Activated CD4-positive, alpha-beta T cell treated with anti-CD3 and anti-CD28 coated beads, Interleukin-10, Interleukin-2, amounts not matched to agents 100 ng/mL and 50 ng/mL, durations not matched to agents 16 hours and 8 hours (primary cell): Measurements from ENCODE around the gene MAP3K19.
"Not testable (repeated sequence)": the region's sequence is repeated elsewhere in the genome, so short reads cannot be mapped to it uniquely, and the experiment has no call there.

Experiments
- DNase-seq: peaks from one replicate; pipeline ENCODE4 v3.0.0-alpha.2; 2020

Gene MAP3K19

DNA sequence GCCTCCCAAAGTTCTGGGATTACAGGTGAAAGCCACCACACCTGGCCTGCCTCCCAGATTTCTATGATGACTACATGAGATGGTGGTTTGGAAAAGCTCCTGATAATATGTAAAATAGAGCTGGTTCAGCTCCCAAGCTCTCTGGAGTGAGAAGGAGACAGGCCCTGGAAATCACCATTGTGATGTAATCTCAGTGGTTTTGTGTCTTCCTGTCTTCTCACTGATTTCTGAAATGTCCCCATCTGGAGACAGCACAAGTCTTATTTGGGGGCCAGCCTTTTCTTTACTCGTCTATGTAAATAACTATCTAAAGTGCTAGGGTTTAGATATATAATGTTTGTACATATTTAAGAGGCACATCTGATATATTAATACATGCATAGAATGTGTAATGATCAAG lies 64.6 kb downstream of the MAP3K19 start:
- no peak for DNase-seq

DNA sequence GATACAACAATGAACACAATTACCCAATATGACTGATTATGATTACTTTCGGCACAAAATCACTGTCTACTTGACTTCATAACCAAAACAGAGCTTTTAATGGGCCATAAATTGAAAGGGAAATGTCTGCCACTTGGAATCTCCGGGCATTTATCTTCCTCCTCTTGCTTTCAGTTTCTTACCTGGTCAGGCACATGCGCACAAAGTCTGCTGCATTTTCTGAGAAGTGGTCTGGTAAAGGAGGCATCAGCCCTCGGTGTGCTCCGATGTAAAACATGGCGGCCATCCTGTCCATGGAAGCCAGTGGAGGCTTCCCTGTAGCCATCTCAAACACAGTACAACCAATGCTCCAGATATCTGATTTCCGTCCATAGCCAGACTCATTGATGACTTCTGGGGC lies 66.6 kb downstream of the MAP3K19 start:
- no peak for DNase-seq

DNA sequence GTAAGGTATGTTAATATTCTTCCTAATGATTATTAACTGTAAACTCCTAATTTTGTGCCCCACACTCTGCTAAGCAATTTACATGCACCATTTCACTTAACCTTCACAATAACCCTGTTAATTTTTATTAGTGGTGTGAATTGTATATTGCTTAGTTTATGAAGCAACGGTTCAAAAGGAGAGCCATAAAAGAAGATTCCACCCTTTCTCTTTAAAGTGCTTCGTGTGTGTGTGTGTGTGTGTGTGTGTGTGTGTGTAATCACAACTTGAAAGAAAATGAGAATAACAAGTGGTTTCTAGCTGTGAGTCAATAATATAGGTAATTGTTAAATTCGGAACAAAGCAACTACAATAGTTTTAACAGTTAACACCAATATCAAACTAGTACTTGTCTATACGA lies 68.0 kb downstream of the MAP3K19 start:
- DNase-seq = no peak

DNA sequence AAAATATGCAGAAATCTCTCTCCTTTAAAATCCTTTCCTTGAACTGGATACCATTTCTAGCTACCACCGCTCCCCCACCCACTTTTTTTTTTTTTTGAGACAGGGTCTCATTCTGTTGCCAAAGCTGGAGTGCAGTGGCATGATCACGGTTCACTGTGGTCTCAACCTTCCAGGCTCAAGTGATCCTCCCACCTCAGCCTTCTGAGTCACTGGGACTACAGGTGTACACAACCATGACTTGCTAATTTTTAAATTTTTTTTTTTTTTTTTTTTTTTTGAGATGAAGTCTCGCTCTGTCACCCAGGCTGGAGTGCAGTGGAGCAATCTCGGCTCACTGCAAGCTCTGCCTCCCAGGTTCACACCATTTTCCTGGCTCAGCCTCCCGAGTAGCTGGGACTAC lies 70.1 kb downstream of the MAP3K19 start:
- not testable (repeated sequence) for DNase-seq

DNA sequence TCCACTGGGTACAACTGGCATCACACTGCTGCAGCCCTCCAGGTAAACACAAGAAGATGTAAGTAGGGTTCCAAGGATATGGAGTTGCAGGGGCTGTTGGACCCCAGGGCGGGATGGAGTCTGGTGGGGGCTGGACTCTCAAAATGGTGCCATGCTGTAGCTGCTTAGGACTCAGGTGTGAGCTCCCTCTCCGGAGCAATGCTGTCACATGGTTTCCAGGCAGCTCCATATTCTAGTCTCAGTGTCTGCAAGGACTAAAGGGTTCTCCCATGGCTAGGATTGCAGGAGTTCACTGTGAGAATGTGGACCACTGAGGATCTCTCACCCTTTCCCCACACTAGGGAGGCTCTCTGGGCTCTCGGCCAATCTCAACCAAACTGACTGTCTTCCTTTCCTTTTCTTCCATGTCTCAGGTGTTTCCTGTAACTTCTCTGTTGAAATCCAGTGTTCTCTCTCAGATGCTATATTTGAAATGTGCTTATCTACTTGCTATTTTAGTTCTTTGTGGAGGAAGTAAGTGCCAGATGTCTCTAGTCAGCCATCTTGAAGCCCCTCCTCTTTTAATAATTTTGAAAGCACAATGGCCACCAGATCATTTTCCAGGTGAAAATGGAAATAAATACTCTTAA lies 71.1 kb downstream of the MAP3K19 start:
- no peak for DNase-seq

DNA sequence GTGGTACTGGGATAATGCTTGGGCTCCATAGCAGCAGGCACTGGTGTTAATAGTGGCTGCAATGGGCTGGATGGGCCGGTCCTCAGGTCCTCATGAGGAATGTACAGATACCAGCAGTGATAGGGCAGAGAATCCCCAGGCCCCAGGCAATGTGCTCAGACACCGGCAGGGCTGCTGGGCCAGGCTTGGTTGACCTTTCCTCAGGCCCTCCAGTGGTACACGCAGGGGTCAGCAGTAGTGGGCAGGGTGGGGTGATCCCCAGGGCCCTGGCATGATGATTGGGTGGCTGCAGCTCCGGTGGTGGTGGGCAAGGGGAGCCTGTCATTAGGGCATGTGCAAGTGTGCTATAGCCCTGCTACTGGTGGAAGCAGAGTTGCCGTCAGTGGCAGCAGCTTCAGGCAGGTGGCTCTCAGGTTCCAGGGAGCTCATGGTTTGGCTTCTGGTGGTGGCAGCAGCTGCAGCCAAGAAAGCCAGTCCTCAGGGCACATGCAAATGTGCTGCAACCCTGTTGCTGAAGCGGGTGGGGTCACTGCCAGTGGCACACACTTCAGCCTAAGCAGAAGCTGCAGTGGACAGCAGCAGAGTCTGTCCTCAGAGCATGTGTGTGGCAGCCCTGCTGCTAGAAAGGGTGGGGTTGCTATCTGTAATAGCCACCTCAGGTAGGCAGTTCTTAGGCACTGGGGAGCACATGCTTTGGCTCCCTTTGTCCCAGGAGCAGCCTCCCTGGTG lies 71.8 kb downstream of the MAP3K19 start:
- no peak for DNase-seq

DNA sequence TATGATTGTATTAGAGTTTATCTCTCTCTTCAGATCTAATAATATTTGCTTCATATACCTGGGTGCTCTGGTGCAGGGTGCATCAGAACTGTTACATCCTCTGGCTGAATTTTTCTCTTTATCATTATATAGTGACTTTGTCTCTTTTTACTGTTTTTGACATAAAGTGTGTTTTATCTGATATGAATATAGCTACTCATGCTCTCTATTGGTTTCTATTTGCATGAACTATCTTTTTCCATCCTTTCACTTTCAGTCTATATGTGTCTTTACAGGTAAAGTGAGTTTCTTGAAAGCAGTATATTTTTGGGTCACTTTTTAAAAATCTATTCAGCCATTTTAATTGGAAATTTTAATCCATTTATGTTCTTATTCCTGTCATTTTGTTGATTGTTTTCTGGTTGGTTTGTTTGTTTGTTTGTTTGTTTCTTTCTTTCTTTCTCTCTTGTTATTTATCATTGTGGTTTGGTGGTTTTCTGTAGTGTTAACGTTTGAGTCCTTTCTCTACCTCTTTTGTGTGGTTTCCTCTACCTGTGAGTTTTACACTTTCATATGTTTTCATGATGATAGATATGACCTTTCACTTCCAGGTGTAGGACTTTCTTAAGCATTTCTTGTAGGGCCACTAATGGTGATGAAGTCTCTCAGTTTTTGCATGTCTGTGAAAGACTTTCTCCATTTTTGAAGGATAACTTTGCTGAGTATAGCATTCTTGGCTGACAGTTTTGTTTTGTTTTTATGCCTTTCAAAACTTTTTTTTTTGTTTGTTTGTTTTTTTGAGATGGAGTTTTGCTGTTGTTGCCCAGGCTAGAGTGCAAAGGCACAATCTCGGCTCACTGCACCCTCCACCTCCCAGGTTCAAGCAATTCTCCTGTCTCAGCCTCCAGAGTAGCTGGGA lies 73.8 kb downstream of the MAP3K19 start:
- peak; percentile 51 for DNase-seq

DNA sequence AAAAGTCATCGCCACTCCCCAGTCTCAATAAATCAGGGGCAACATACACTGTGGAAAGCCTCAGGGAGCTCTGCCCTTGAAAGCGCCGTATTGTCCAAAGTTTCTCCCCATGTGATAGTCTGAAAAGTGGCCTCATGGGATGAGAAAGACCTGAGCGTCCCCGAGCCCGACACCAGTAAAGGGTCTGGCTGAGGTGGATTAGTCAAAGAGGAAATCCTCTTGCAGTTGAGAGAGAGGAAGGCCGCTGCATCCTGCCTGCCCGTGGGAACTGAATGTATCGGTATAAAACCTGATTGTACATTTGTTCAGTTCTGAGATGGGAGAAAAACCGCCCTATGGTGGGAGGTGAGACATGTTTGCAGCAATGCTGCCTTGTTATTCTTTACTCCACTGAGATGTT lies 80.1 kb downstream of the MAP3K19 start:
- DNase-seq = not testable (repeated sequence)

DNA sequence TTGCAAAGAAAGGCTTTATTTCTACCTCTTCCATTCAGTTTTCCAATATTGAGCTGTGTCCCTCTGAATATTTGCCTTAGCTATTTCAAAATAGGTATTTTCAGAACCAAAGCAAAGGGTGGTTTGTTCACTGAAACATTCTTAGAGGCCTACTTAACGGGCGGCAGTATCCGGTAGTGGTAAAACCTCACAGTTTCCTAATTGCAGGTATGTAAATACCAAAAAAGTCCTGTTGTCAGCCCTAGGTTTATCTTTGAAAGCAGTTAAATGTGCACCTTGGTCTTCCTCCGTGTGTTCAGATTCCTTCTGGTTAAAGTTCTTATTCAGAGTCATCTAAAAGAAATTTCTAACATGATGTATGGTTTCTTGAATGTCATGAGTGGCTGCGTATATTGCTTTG lies 89.8 kb downstream of the MAP3K19 start:
- DNase-seq = no peak

DNA sequence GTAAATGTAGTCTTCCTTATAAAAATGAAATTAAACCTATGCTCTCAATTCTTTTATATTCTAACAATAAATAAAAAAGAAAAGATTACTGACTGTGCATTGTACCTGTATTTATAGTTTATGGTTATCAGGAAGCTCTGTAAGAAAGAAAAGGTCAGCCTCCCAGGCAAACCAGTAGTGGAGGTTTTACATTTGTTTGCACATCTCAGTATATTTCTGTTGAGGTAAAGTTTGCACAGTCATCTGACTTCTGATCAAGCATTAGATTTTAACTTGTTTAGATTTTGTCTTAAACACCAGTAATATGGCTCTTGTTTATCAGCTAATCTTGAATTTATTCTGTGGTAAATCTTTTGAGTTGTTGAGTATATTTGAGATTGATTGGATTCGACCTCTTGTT lies 91.5 kb downstream of the MAP3K19 start:
- no peak for DNase-seq

DNA sequence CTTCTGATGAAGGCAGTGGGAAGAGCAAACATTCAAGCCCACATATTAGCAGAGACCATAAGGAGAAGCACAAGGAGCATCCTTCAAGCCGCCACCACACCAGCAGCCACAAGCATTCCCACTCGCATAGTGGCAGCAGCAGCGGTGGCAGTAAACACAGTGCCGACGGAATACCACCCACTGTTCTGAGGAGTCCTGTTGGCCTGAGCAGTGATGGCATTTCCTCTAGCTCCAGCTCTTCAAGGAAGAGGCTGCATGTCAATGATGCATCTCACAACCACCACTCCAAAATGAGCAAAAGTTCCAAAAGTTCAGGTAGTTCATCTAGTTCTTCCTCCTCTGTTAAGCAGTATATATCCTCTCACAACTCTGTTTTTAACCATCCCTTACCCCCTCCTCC lies 93.2 kb downstream of the MAP3K19 start:
- DNase-seq = no peak

DNA sequence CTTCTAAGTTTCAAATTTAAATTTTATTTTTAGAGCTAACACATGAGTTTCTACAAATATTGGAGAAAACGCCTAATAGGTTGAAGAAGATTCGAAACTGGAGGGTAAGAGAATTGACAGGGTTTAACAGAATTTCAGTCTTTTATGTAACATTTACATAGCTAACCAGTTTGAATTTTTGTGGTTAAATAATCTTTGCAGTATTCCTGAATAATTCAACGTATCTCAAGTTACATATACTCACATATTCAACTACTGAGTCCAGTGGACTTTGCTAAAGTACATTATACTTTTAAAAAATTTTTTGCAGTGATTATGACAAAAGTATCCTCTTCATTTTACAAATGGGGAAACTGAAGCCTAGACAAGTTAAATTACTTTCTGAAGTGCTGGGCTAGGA lies 94.6 kb downstream of the MAP3K19 start:
- no peak for DNase-seq

DNA sequence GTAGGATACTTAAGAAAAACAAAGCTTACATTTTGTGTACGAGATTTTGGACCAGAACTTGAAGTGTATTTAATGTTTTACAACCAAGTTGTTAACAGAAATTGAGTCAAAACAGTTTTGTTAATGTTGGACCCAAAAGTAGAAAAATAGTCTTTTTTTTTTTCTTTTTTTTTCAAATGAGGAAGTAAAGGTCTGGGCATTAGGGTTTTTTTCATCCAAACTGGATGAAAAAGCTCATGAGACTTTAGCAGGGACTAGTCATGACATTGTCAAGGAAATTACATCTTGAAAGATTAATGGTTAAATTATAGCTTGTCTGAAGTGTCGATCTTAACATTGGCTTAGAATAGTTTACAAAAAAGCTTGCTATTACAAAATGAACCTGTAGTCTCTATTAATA lies 96.4 kb downstream of the MAP3K19 start:
- DNase-seq = no peak

DNA sequence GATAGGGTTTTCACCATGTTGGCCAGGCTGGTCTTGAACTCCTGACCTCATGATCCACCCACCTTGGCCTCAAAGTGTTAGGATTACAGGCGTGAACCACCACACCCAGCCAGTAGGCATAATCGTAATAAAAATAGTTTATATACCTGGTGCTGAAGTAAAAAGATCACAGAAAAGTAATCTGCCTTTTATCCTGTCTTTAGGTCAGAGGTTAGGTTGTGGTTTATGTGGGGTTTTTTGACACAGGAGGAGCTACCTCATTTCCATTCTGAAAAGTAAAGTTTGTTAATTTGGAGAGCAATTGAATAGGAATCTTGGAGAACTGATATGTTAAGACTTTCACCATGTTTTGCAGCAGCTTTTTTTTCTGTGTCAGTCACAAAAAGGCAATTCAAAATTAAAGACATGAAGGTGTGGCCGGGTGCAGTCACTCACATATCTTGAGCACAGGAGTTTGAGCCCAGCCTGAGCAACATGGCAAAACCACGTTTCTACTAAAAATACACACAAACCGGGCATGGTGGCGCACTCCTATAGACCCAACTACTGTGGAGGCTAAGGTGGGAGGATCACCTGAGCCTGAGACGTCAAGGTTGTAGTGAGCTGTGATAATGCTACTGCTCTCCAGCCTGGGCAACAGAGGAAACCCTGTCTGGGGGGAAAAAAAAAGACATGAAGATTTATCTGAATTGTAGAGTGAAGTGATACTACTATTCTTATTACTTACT lies 97.1 kb downstream of the MAP3K19 start:
- no peak for DNase-seq

DNA sequence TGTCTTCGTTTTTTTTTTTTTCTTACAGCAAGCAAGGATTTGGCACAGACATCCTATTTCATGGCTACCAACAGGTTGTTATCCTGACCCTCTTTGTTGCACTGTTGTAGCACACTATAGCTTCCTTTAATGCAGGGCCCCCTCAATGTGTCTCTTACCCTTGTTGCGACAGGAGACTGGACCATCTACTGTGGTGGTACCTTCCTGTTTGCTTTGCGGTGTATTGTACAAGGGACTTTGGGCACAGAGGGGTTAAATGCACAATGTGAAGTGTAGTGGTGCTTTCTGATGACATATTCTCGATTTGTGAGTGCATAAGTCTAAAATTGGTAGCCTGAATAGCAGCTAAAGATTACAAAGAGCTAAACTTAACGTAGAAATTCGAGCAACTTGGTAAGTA lies 101.2 kb downstream of the MAP3K19 start:
- no peak for DNase-seq

DNA sequence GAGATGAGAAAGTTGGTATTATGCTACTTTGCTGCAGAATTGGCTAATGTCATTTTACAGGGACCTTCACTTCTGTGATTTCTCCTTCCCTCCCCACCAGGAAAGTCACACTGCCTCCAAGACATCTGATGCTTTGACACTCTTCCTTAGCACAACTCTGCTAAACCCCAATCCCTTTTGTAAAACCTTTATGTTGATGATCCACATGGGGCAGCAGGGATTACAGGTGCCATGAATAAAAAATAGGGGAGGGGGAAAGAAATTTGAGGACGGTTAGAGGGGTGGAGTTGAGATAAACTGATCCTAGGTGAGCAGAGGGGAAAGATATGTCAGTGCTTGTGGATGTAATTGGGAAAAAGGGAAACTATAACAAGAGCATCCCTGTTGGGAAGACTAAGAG lies 102.3 kb downstream of the MAP3K19 start:
- DNase-seq = no peak

DNA sequence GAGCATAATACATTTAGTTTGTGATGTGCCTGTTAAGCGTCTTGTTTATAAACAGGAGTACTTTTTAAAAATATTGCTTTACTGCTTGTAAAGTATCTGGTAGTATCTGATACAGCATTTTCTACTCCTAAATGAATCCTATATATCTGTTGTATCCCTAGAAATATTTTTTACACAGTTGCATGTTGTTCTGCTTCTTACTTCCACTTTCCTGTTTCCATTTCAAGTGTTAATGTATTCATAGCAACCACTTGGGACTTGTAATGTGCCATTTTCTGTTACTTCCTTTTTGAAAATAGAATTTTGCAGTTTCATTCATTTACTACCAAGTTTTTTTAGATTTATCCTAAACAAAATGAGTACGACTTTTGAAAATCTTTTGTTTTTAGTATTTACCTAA lies 103.7 kb downstream of the MAP3K19 start:
- no peak for DNase-seq

DNA sequence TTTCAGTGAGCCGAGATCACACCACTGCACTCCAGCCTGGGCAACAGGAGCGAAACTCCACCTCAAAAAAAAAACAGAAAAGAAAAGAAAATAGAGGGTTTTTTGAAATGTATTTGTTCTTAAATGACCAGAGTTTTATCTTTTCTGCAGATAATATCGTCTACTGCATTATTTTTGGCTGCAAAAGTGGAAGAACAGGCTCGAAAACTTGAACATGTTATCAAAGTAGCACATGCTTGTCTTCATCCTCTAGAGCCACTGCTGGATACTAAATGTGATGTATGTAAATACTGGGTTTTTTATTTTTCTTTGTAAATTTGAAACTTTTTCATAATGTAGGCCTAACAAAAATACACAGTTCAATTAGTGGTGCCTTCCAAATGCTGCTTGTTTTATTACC lies 110.6 kb downstream of the MAP3K19 start:
- no peak for DNase-seq

DNA sequence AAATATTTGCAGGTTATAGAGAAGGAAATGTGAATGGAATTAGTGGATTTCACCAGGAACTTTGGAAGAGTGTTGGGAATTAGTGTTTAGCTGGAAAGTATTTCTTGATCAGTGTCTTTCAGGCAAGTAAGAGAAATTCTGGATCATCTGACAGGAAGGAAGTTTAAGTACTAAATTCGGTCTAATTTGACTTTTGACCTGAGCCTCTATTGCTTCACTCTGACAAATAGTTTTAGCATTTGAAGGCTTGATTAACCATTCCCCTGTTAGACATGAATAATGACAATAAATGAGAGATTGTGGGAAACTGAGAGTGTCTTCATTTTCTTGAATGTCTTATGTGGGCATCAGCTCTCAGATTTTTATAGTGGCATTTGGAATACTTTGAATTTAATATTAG lies 112.6 kb downstream of the MAP3K19 start:
- DNase-seq = no peak

DNA sequence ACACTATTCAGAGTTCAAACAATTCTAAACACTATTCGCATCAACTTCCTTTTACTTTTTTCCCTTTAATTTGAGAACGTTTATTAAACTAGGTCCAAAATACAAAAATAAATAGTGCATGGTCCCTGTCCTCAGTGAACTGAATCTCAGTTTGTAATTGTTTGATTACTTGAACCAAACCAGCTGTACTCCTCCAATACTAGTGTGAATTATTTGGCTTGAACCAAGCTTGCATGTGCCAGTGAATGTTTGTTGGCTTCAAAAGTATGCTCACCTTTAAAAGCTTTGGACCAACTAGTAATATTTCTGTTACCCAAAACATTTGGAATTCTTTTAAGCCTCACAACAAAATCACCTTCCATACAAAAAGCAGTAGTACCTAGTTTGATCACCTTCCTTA lies 113.1 kb downstream of the MAP3K19 start:
- DNase-seq = no peak

DNA sequence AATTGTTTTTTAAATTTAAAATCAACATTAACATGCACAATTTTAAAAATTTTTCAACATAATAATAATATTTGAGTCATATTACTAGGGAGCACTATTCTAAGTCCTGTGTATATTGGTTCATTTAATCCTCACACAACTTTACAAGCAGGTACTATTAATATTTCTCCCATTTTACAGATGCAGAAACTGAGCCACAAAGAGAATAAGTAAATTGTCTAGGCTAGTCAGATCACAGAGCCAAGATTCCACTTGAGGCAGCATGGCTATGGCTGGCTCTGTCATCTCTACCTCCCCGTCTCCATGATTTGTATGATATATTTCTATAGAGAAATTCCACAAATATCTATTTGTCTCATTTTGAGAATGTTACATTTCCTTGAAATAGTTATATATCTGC lies 113.5 kb downstream of the MAP3K19 start:
- DNase-seq = no peak

DNA sequence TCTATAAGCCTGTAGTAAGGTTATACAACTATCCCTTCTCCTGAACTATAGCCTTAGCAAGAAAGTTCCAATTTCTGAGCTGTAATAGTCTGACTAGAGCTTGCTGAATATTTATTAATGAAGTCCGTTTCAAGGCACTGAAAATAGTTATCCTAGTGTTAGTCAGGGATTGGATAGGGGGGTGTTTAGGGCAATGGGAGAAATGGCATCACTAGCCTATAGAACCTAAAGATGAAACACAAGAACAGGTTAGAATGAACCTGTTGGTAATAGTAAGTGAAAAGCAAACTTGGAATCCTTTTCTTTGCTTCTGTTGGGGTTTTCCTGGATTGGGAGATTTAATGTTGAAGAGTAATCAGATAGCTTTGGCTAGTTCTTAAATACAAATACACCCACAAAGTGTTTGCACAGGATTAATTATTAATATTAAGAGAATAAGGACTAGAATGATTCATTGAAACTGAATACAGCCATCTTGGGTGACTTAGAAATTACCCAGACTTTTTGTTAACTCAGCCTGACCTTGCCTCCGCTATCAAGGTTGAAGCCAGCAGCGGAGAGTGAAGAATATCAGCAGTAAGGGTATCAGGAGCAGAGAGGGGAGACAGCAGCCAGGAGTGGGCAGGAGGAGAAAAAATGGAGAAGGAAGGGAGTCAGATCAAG lies 114.3 kb downstream of the MAP3K19 start:
- DNase-seq = no peak

DNA sequence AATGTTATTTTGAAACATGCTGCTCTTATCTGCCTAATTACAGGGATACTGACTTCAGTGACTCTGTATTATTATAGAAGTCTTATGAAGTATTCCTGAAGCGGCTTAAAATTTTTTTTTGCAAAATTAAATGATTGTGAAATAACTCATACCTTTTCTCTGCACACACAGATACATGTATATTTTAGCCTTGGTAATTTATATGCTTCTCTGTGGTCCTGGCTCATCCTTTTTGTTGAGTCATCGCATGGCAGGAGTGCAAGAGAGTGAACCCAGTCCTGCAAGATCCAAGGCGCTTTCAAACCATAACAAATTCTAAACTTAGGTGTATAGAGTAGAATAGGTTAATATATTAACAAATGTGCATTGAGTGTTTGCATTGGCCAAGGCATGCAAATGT lies 120.1 kb downstream of the MAP3K19 start:
- DNase-seq = peak; percentile 23
